ENCODE measurements around the gene UMODL1.

The UMODL1 gene

GRCh38 chr21:42043201-42043895 is 27.8 kb upstream of the UMODL1 start:
- H3K9me3 ChIP-seq = no peaks in the 10 kb centered on the region
- H3K4me3 ChIP-seq (ENCODE audit: low read depth in 1 of 2, low read length in 1 of 2) = no peak overlapping the region

GRCh38 chr21:42043961-42044360 is 27.2 kb upstream of the UMODL1 start:
- H3K4me3 ChIP-seq (ENCODE audit: low read depth in 1 of 2, low read length in 1 of 2) = no peak overlapping the region
- no peaks in the 10 kb centered on the region for H3K36me3 ChIP-seq
- H3K9me3 ChIP-seq = no peaks in the 10 kb centered on the region
- no peak for TF ChIP-seq CTCF (IDR thresholded peaks at IDR 0.05)
- no peaks in the 10 kb centered on the region for H3K4me1 ChIP-seq (ENCODE audit: control insufficient read depth in 1 of 2, insufficient read depth in 1 of 2, low read depth in 1 of 2, low read length in 1 of 2)
- no peaks in the 10 kb centered on the region for H3K27me3 ChIP-seq
- no peak overlapping the region for H3K27ac ChIP-seq

More at GRCh38 chr21:42043201-42043895, 27.8 kb upstream of the UMODL1 start:
- no peak for TF ChIP-seq CTCF (IDR thresholded peaks at IDR 0.05)
- H3K36me3 ChIP-seq = no peaks in the 10 kb centered on the region
- H3K4me1 ChIP-seq (ENCODE audit: control insufficient read depth in 1 of 2, insufficient read depth in 1 of 2, low read depth in 1 of 2, low read length in 1 of 2) = no peaks in the 10 kb centered on the region
- no peaks in the 10 kb centered on the region for H3K27me3 ChIP-seq
- H3K27ac ChIP-seq = no peak overlapping the region

- H3K4me3 ChIP-seq (ENCODE audit: low read depth in 1 of 2, low read length in 1 of 2) = no peak overlapping the region
- H3K27ac ChIP-seq = no peak overlapping the region
- no peaks in the 10 kb centered on the region for H3K4me1 ChIP-seq (ENCODE audit: control insufficient read depth in 1 of 2, insufficient read depth in 1 of 2, low read depth in 1 of 2, low read length in 1 of 2)
- no peaks in the 10 kb centered on the region for H3K36me3 ChIP-seq
- no peaks in the 10 kb centered on the region for H3K27me3 ChIP-seq
- no peaks in the 10 kb centered on the region for H3K9me3 ChIP-seq
- TF ChIP-seq CTCF (IDR thresholded peaks at IDR 0.05) = no peak
These were observed 26.1 kb upstream of the UMODL1 start for GRCh38 chr21:42044871-42045495.

GRCh38 chr21:42047821-42048613 is 23.1 kb upstream of the UMODL1 start:
- H3K4me3 ChIP-seq (ENCODE audit: low read depth in 1 of 2, low read length in 1 of 2) = no peak overlapping the region
- TF ChIP-seq CTCF (IDR thresholded peaks at IDR 0.05) = no peak
- H3K27ac ChIP-seq = no peak overlapping the region

GRCh38 chr21:42048870-42049577 is 22.1 kb upstream of the UMODL1 start:
- no peak overlapping the region for H3K27ac ChIP-seq
- H3K4me3 ChIP-seq (ENCODE audit: low read depth in 1 of 2, low read length in 1 of 2) = no peak overlapping the region
- H3K4me1 ChIP-seq (ENCODE audit: control insufficient read depth in 1 of 2, insufficient read depth in 1 of 2, low read depth in 1 of 2, low read length in 1 of 2) = no peaks in the 10 kb centered on the region
- no peaks in the 10 kb centered on the region for H3K9me3 ChIP-seq
- H3K27me3 ChIP-seq = peaks cover 25% of the 10 kb centered on the region
- H3K36me3 ChIP-seq = no peaks in the 10 kb centered on the region
- no peak for TF ChIP-seq CTCF (IDR thresholded peaks at IDR 0.05)

More at GRCh38 chr21:42047821-42048613, 23.1 kb upstream of the UMODL1 start:
- no peaks in the 10 kb centered on the region for H3K36me3 ChIP-seq
- no peaks in the 10 kb centered on the region for H3K9me3 ChIP-seq
- H3K27me3 ChIP-seq = peaks cover 20% of the 10 kb centered on the region
- H3K4me1 ChIP-seq (ENCODE audit: control insufficient read depth in 1 of 2, insufficient read depth in 1 of 2, low read depth in 1 of 2, low read length in 1 of 2) = no peaks in the 10 kb centered on the region

All from neutrophil (primary cell).